Caco-2 (cell line): ENCODE data around the gene PDK2. TPM values are rescaled to one million over a fixed set of nuclear protein-coding genes. Genes with fewer than 3 reads are reported as not detected.

Source experiments
- BruUV-seq: library from RNA; stranded (reverse); fragments of 400-500 nt; replicated peaks from 2 replicates; lab custom pipeline; 2021; lab: Mats Ljungman, UMichigan
- CTCF ChIA-PET: fragments of 300-600 bp; sonication (Branson Sonifier 250); formaldehyde crosslinking; loops from one replicate; lab custom pipeline; 2022; ENCODE audit warnings: antibody characterized with exemption; lab: Charles Lee
- POLR2A ChIA-PET: fragments of 300-600 bp; sonication (Branson Sonifier 250); formaldehyde crosslinking; loops from one replicate; lab custom pipeline; 2022; ENCODE audit warnings: antibody characterized with exemption; lab: Charles Lee
- DNase-seq, 2 experiments: peaks; one replicate each; pipeline versions ENCODE4 v3.0.0 to v3.0.0-alpha.2; 2020 to 2022
- H3K27me3 ChIP-seq: replicated peaks from 2 replicates; pipeline ENCODE4 v1.6.0; 2011; ENCODE audit warnings: low read length; ENCODE audit not compliant: control insufficient read depth, insufficient read depth
- H3K36me3 ChIP-seq: 2 replicates; pipeline ENCODE4 v1.5.1; 2011; ENCODE audit warnings: low read length; ENCODE audit not compliant: control insufficient read depth, insufficient read depth
- H3K4me1 ChIP-seq: fragments of 250-450 bp; sonication (Bioruptor Pico); 2 replicates; pipeline ENCODE4 v1.5.1; 2020; ENCODE audit warnings: mild to moderate bottlenecking
- H3K4me3 ChIP-seq: 2 replicates; pipeline ENCODE4 v1.5.1; 2011; ENCODE audit warnings: low read depth, mild to moderate bottlenecking, control low read depth, low read length
- H3K9me3 ChIP-seq: fragments of 250-450 bp; sonication (Bioruptor Pico); 2 replicates; pipeline ENCODE4 v1.5.1; 2020; ENCODE audit warnings: mild to moderate bottlenecking, moderate library complexity
- H3K27ac Mint-ChIP-seq: one replicate; pipeline ENCODE4 v1.8.0; 2022; ENCODE audit warnings: mixed read lengths; ENCODE audit not compliant: unreplicated experiment
- H3K27me3 Mint-ChIP-seq: one replicate; pipeline ENCODE4 v1.8.0; 2022; ENCODE audit warnings: mixed read lengths; ENCODE audit not compliant: insufficient read depth, unreplicated experiment
- H3K36me3 Mint-ChIP-seq: one replicate; pipeline ENCODE4 v1.8.0; 2022; ENCODE audit warnings: mild to moderate bottlenecking, mixed read lengths; ENCODE audit not compliant: insufficient read depth, unreplicated experiment
- H3K4me1 Mint-ChIP-seq: one replicate; pipeline ENCODE4 v1.8.0; 2022; ENCODE audit warnings: low read depth, mixed read lengths; ENCODE audit not compliant: unreplicated experiment
- H3K4me3 Mint-ChIP-seq: one replicate; pipeline ENCODE4 v1.8.0; 2022; ENCODE audit warnings: mild to moderate bottlenecking, moderate library complexity, mixed read lengths; ENCODE audit not compliant: unreplicated experiment
- H3K9me3 Mint-ChIP-seq: one replicate; pipeline ENCODE4 v1.8.0; 2022; ENCODE audit warnings: mixed read lengths; ENCODE audit not compliant: unreplicated experiment
- CTCF ChIP-seq, 2 experiments: fragments of 200-600 bp in 1 of 2; IDR thresholded peaks; 1 replicate in 1 of 2; 2 replicates in 1 of 2; pipeline versions ENCODE4 v1.5.1 to v1.8.0; 2011 to 2022; ENCODE audit warnings: antibody characterized with exemption in 1 of 2, control low read depth in 1 of 2, inconsistent platforms in 1 of 2, low read depth in 1 of 2, low read length in 1 of 2, mild to moderate bottlenecking in 1 of 2, moderate library complexity in 1 of 2; ENCODE audit not compliant: insufficient read depth in 1 of 2, severe bottlenecking in 1 of 2, unreplicated experiment in 1 of 2
- intact Hi-C: fragments of 100-400 bp; cut with micrococcal nuclease; formaldehyde crosslinking; loops from one replicate; pipeline ENCODE4 v1.10.0; 2022; ENCODE audit not compliant: unreplicated experiment
- total RNA-seq: library from RNA; stranded (reverse); gene quantifications from 2 replicates; pipeline ENCODE4 v1.2.3, GENCODE V29; 2022

PDK2 gene
- total RNA-seq, 1 experiment from 2014 or later = 10.5 TPM

- CTCF ChIA-PET = no interaction called here
Measured at GRCh38 chr17:50048988-50049387, 46.2 kb upstream of the PDK2 start.

GRCh38 chr17:50049636-50050035, 45.5 kb upstream of the PDK2 start:
- Mint-ChIP-seq H3K27me3 (no peaks in the 10 kb centered on the region), H3K36me3 (no peaks in the 10 kb centered on the region), H3K4me1 (peaks cover 24% of the 10 kb centered on the region), H3K4me3 (no peak overlapping the region), H3K9me3 (no peaks in the 10 kb centered on the region), H3K27ac (no peak overlapping the region)
- Histone ChIP-seq H3K4me3 (no peak overlapping the region), H3K36me3 (no peaks in the 10 kb centered on the region), H3K4me1 (peaks cover 33% of the 10 kb centered on the region), H3K9me3 (no peaks in the 10 kb centered on the region), H3K27me3 (no peaks in the 10 kb centered on the region)
- no peak for TF ChIP-seq CTCF (IDR thresholded peaks at IDR 0.05; ENCODE audit: insufficient read depth in 1 of 2, low read depth in 1 of 2, low read length in 1 of 2, severe bottlenecking in 1 of 2, unreplicated experiment in 1 of 2)
- CTCF ChIA-PET = no interaction called here
- no TSS peak for BruUV-seq
- intact Hi-C loops = no loop called here
- POLR2A ChIA-PET = no interaction called here
- no peak for DNase-seq

More at GRCh38 chr17:50048988-50049387, 46.2 kb upstream of the PDK2 start:
- Histone ChIP-seq H3K4me1 (peaks cover 28% of the 10 kb centered on the region), H3K36me3 (no peaks in the 10 kb centered on the region), H3K4me3 (no peak overlapping the region), H3K27me3 (no peaks in the 10 kb centered on the region), H3K9me3 (no peaks in the 10 kb centered on the region)
- no peak for TF ChIP-seq CTCF (IDR thresholded peaks at IDR 0.05; ENCODE audit: insufficient read depth in 1 of 2, low read depth in 1 of 2, low read length in 1 of 2, severe bottlenecking in 1 of 2, unreplicated experiment in 1 of 2)
- Mint-ChIP-seq H3K36me3 (no peaks in the 10 kb centered on the region), H3K27me3 (no peaks in the 10 kb centered on the region), H3K27ac (no peak overlapping the region), H3K4me3 (no peak overlapping the region), H3K4me1 (peaks cover 24% of the 10 kb centered on the region), H3K9me3 (no peaks in the 10 kb centered on the region)
- intact Hi-C loops = no loop called here
- BruUV-seq = no TSS peak
- POLR2A ChIA-PET = no interaction called here
- no peak for DNase-seq

- no peak overlapping the region for H3K4me3 ChIP-seq
- H3K27me3 ChIP-seq = no peaks in the 10 kb centered on the region
- H3K4me1 ChIP-seq = peaks cover 33% of the 10 kb centered on the region
- no TSS peak for BruUV-seq
- no peak overlapping the region for H3K27ac Mint-ChIP-seq
- H3K9me3 Mint-ChIP-seq = no peaks in the 10 kb centered on the region
- intact Hi-C loops = no loop called here
- H3K36me3 Mint-ChIP-seq = no peaks in the 10 kb centered on the region
- H3K4me1 Mint-ChIP-seq = peaks cover 24% of the 10 kb centered on the region
- no peaks in the 10 kb centered on the region for H3K36me3 ChIP-seq
- TF ChIP-seq CTCF (IDR thresholded peaks at IDR 0.05; ENCODE audit: insufficient read depth in 1 of 2, low read depth in 1 of 2, low read length in 1 of 2, severe bottlenecking in 1 of 2, unreplicated experiment in 1 of 2) = no peak
- no peak for DNase-seq
- no peaks in the 10 kb centered on the region for H3K27me3 Mint-ChIP-seq
- POLR2A ChIA-PET = no interaction called here
- CTCF ChIA-PET = no interaction called here
- no peak overlapping the region for H3K4me3 Mint-ChIP-seq
- no peaks in the 10 kb centered on the region for H3K9me3 ChIP-seq
Measured at GRCh38 chr17:50050431-50051032, 44.6 kb upstream of the PDK2 start.
